Heart right ventricle (tissue), 16 donors: Measurements from ENCODE around the gene USPL1. TPM values are rescaled to one million over a fixed set of nuclear protein-coding genes. Genes with fewer than 3 reads are reported as not detected.

ENCODE experiments used
- ATAC-seq, 8 donors: fragments of 200-7000 bp; cut with Tn5 transposase; one replicate each; pipeline ENCODE4 v1.9.1; 2020; ENCODE audit warnings: mild to moderate bottlenecking in 8 of 8, moderate library complexity in 8 of 8, moderate number of reproducible peaks in 1 of 8
- DNase-seq, 2 donors: peaks; one replicate each; pipeline ENCODE4 v3.0.0-alpha.2; 2020
- H3K27ac ChIP-seq, 10 donors: fragments of 200-600 bp; sonication (generic) in 2 of 10; one replicate each; pipeline versions ENCODE4 v1.5.0 to v1.8.0; 2020 to 2022; ENCODE audit warnings: mild to moderate bottlenecking in 3 of 10
- H3K27me3 ChIP-seq, 7 donors: fragments of 200-600 bp; one replicate each; pipeline ENCODE4 v1.8.0; 2021 to 2022; ENCODE audit warnings: mild to moderate bottlenecking in 2 of 7
- H3K36me3 ChIP-seq, 9 donors: fragments of 200-600 bp; sonication (generic) in 1 of 9; one replicate each; pipeline versions ENCODE4 v1.5.0 to v1.8.0; 2020 to 2022; ENCODE audit warnings: mild to moderate bottlenecking in 2 of 9
- H3K4me1 ChIP-seq, 9 donors: fragments of 200-600 bp; sonication (generic) in 1 of 9; one replicate each; pipeline versions ENCODE4 v1.5.0 to v1.8.0; 2020 to 2022; ENCODE audit warnings: mild to moderate bottlenecking in 4 of 9
- H3K4me3 ChIP-seq, 10 donors: fragments of 200-600 bp; sonication (generic) in 2 of 10; one replicate each; pipeline versions ENCODE4 v1.5.0 to v1.8.0; 2020 to 2022; ENCODE audit warnings: mild to moderate bottlenecking in 7 of 10, moderate library complexity in 2 of 10
- H3K9me3 ChIP-seq, 11 donors: fragments of 200-600 bp in 10 of 11; sonication (generic) in 2 of 11; one replicate each; pipeline versions ENCODE4 v1.5.0 to v1.8.0; 2013 to 2022; ENCODE audit warnings: mild to moderate bottlenecking in 2 of 11, control low read depth in 1 of 11, moderate library complexity in 1 of 11
- CTCF ChIP-seq, 9 donors: fragments of 200-600 bp; sonication (generic) in 2 of 9; IDR thresholded peaks; one replicate each; pipeline versions ENCODE4 v1.5.0 to v1.8.0; 2021 to 2022; ENCODE audit warnings: antibody characterized with exemption in 9 of 9, mild to moderate bottlenecking in 5 of 9, moderate library complexity in 1 of 9
- WGBS, 2 donors: extraction: QIAGEN DNeasy Blood & Tissue Kit; methylation state at CpG; one replicate each; pipeline ENCODE4 v1.1.7; 2013; ENCODE audit warnings: inconsistent platforms in 1 of 2; 5-methylcytosine and 5-hydroxymethylcytosine counted together
- intact Hi-C, 10 donors: fragments of 100-400 bp; cut with DNase I; formaldehyde crosslinking; loops; one replicate each; pipeline versions ENCODE4 v1.11.1 to v1.14.2; 2022
- polyA plus RNA-seq, 2 donors: library from polyadenylated mRNA; stranded (reverse); fragments of 200-250 nt; gene quantifications; one replicate each; pipeline ENCODE4 v1.2.3, GENCODE V29; 2013
- total RNA-seq, 10 donors: library from RNA; stranded (reverse); fragmentation: NEBNext Ultra II Directional in 3 of 10; extraction: Animal tissue kit (Norgen Biotek cat#: 25700) in 3 of 10; gene quantifications; one replicate each; pipeline versions ENCODE4 v1.2.1 to v1.2.4, GENCODE V29; 2021 to 2023
- donor health status: Arrhythmogenic right ventricular cardiomyopathy.
- donor health status: ischemic (EF 13 %, LVEDD 7.1; RV severe dilation, severe dysfunction).
- donor health status: healthy with polysubstance abuse.
- donor health status: DM: no; HTN: yes; CAD: no.
- donor health status: DM: no; HTN: no; CAD: no.
- donor health status: ischemic (EF 25% LVEDD 6.9; RV normal size, moderate dysfunction).
- donor health status: ischemic (EF 25% LVEDD 5.7; RV mildly dilated, moderate dysfunction).
- donor health status: healthy.
- donor health status: DM: yes; HTN: yes; CAD: no.
- donor health status: Ischemic cardiomyopathy.
- donor health status: ischemic (EF 35%, LVEDD 5.7; RV mildly dilated, moderate dysfunction).
- donor health status: nonischemic (EF 11% LVEDD 7.7; RV severe dilation, severe dysfunction).
- donor health status: DM: yes; HTN: yes; CAD: no.
- donor health status: PGD.
- donor health status: ischemic (EF 29% LVEDD 5.4; RV normal size, mild dysfunction).
- donor health status: nonischemic (EF 23%, LVEDD 6.1; RV moderate dilation, normal function).

Gene USPL1
- total and polyA plus RNA-seq, 12 donors: 4.9 to 10.6 (median 9.7) TPM

- no peak for DNase-seq
- ATAC-seq: peak in 2 of 8 donors; percentile 14 to 34
- Histone ChIP-seq H3K27me3 (no peaks in the 10 kb centered on the region), H3K9me3 (no peaks in the 10 kb centered on the region), H3K36me3 (no peaks in the 10 kb centered on the region), H3K4me1 (peaks cover 0 to 18% (median 7%) of the 10 kb centered on the region in 9 donors), H3K27ac (peak overlapping the region in 3 of 10 donors; percentile 5 to 40 (median 28)), H3K4me3 (no peak overlapping the region)
- no peak for TF ChIP-seq CTCF (IDR thresholded peaks at IDR 0.05)
- WGBS, 2 donors: 79 to 84% methylated on average over 4 of the region's 4 CpGs
- intact Hi-C loops: no loop called here
Observed at GRCh38 chr13:30607908-30608307, 9.8 kb upstream of the USPL1 start.

- peaks cover 0 to 18% (median 7%) of the 10 kb centered on the region in 9 donors for H3K4me1 ChIP-seq
- TF ChIP-seq CTCF (IDR thresholded peaks at IDR 0.05): no peak
- DNase-seq (peak in 1 of 2 donors; percentile 29), ATAC-seq (peak in 7 of 8 donors; percentile 23 to 72 (median 46))
- H3K27me3 ChIP-seq: no peaks in the 10 kb centered on the region
- no peaks in the 10 kb centered on the region for H3K36me3 ChIP-seq
- H3K27ac ChIP-seq: peak overlapping the region in 3 of 10 donors; percentile 5 to 40 (median 28)
- H3K4me3 ChIP-seq: no peak overlapping the region
- no peaks in the 10 kb centered on the region for H3K9me3 ChIP-seq
- intact Hi-C loops: no loop called here
- 52 to 62% methylated on average over 5 of the region's 5 CpGs for WGBS, 2 donors
Observed at GRCh38 chr13:30608364-30608763, 9.4 kb upstream of the USPL1 start.

GRCh38 chr13:30610311-30610710 lies 7.4 kb upstream of the USPL1 start:
- Histone ChIP-seq H3K27me3 (no peaks in the 10 kb centered on the region), H3K4me1 (peaks cover 0 to 22% (median 12%) of the 10 kb centered on the region in 9 donors), H3K9me3 (no peaks in the 10 kb centered on the region), H3K27ac (no peak overlapping the region), H3K4me3 (no peak overlapping the region), H3K36me3 (no peaks in the 10 kb centered on the region)
- intact Hi-C loops: loop anchor here in 3 of 10 donors (5.0 to 10.0 kb wide), 2 partner anchors 38 to 306 kb away; partner anchors contain the start of gene KATNAL1 (in 2 of the 3)
- DNase-seq: no peak
- TF ChIP-seq CTCF (IDR thresholded peaks at IDR 0.05): no peak
- no peak for ATAC-seq

- no peaks in the 10 kb centered on the region for H3K36me3 ChIP-seq
- intact Hi-C loops: loop anchor here in 6 of 10 donors (5.0 to 10.0 kb wide), 7 partner anchors 57 to 311 kb away; partner anchors contain the start of genes KATNAL1 (in 4 of the 6) and UBE2L5 (in 1 of the 6)
- H3K4me1 ChIP-seq: peaks cover 0 to 34% (median 26%) of the 10 kb centered on the region in 9 donors
- ATAC-seq (no peak), DNase-seq (no peak)
- peak overlapping the region; percentile 96 to 100 (median 99) for H3K27ac ChIP-seq
- 17 to 20% methylated on average over 4 of the region's 4 CpGs for WGBS, 2 donors
- H3K27me3 ChIP-seq: no peaks in the 10 kb centered on the region
- H3K4me3 ChIP-seq: peak overlapping the region in 9 of 10 donors; percentile 55 to 85 (median 79)
- no peak for TF ChIP-seq CTCF (IDR thresholded peaks at IDR 0.05)
- H3K9me3 ChIP-seq: no peaks in the 10 kb centered on the region
Observed at GRCh38 chr13:30615481-30615865, 2.2 kb upstream of the USPL1 start.
